ENCODE data around the gene ADARB2.

Gene ADARB2

DNA sequence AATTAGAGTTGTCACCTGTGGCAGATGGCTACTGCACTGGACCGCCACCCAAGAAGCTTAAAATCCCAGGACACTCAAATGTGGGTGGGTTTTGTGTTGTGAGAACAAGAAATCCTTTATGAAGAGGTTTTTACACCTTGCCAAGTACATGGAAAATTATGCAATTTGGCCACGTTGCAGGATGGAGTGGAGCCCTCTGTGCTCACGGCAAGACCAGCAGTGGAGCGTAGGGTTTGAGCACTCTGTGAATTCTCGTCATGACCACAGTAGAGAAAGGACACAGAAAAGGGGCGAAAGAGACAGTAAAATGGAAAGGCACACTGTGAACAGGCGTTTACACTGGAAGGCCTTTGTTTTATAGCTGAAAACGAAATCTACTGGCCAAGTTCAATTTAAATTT, 222.6 kb downstream of the ADARB2 start:
- TF ChIP-seq, protein P1, sequence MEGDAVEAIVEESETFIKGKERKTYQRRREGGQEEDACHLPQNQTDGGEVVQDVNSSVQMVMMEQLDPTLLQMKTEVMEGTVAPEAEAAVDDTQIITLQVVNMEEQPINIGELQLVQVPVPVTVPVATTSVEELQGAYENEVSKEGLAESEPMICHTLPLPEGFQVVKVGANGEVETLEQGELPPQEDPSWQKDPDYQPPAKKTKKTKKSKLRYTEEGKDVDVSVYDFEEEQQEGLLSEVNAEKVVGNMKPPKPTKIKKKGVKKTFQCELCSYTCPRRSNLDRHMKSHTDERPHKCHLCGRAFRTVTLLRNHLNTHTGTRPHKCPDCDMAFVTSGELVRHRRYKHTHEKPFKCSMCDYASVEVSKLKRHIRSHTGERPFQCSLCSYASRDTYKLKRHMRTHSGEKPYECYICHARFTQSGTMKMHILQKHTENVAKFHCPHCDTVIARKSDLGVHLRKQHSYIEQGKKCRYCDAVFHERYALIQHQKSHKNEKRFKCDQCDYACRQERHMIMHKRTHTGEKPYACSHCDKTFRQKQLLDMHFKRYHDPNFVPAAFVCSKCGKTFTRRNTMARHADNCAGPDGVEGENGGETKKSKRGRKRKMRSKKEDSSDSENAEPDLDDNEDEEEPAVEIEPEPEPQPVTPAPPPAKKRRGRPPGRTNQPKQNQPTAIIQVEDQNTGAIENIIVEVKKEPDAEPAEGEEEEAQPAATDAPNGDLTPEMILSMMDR (IDR thresholded peaks at IDR 0.05; ENCODE audit: control insufficient read depth, insufficient read depth, low read depth, low read length, missing control alignments) = no peak
- DNase-seq (ENCODE audit: low read depth) = no peak
- no peak overlapping the region for H3K4me3 ChIP-seq (ENCODE audit: control insufficient read depth, low read depth, low read length)

DNA sequence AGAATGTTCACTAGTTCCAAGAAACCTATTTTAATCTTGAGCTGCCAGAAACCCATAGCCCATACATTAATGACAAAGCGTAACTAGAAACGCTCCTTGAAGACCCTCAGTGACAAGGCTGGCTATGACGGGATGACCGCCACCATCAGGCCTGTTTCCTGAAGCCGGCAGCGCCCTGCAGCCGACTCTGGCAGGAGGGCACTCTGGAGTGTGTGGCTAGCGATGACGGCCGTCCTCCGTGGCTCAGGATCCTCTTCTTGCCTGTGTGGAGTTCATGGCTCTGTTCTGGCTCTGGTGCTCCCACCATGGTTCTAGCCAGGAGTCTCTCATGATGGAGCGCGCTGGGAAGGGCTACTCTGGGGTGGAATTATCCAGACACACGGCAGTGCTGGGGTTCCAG, 224.1 kb downstream of the ADARB2 start:
- no peak for DNase-seq (ENCODE audit: low read depth)
- H3K4me3 ChIP-seq (ENCODE audit: control insufficient read depth, low read depth, low read length) = no peak overlapping the region
- TF ChIP-seq, protein P1 (IDR thresholded peaks at IDR 0.05; ENCODE audit: control insufficient read depth, insufficient read depth, low read depth, low read length, missing control alignments) = no peak

DNA sequence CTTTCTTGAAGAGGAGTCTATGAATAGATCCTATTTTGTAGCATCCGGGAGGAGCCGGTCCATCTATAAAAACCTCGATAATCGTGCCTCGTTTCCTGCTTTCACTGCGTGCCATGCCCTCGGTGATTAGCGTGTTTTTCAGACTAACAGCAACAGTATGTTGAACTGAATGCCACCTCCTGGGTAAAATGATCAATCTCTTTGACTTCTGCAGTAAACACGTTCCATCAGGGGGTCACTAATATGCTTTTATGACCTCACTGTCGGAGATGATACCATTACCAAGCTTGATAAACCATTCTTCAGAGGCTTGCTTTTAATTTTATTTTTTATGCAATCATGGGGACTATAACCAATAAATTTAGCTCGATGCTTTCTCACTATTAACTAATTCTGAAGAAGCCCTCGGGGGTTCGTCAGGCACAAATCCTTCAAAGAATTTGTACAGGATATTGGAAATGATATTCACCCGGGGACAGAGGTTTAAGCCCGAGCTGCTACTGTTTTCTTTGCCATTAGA, 228.3 kb downstream of the ADARB2 start:
- H3K4me3 ChIP-seq (ENCODE audit: control insufficient read depth, low read depth, low read length) = no peak overlapping the region
- DNase-seq (ENCODE audit: low read depth) = no peak
- TF ChIP-seq, protein P1 (IDR thresholded peaks at IDR 0.05; ENCODE audit: control insufficient read depth, insufficient read depth, low read depth, low read length, missing control alignments) = no peak

DNA sequence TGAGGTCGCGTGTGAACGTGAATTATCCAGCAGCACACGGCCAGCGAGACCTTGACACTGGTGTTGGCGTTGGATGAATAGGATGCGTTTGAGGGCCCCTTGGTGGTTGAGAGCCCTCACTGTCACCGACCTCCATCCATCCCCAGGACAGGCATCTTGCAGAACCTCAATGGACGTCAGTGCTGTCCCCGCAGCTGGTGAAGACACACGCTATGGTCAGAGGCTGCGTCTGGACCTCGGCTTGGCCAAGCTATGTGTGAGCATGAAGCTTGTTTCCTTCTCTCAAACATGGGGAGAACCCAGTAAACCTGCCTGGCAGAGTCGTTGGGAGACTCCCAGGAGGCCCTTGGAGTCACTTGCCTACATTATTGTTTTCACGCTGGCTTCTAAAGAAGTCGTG, 229.2 kb downstream of the ADARB2 start:
- TF ChIP-seq, protein P1 (IDR thresholded peaks at IDR 0.05; ENCODE audit: control insufficient read depth, insufficient read depth, low read depth, low read length, missing control alignments) = no peak
- no peak for DNase-seq (ENCODE audit: low read depth)
- no peak overlapping the region for H3K4me3 ChIP-seq (ENCODE audit: control insufficient read depth, low read depth, low read length)

DNA sequence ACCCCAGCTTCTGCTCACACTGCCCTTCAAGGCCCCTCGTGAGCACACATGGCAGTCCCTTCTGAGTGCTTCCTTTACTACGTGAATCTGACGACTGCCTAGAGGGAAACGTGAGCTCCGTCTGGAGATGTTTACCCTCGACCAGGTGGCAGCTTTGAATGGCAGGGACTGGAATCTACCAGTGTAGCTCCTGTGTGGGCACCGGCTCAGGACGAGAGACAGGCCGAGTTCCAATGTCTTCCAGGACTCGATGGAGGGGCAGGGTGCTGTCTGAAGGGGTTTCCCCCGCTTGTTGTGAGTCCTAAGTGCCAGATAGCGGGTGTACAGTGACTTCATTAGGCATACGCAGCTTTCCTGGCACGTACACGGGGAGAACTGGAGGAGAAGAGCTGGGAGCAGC, 229.9 kb downstream of the ADARB2 start:
- TF ChIP-seq, protein P1 (IDR thresholded peaks at IDR 0.05; ENCODE audit: control insufficient read depth, insufficient read depth, low read depth, low read length, missing control alignments) = no peak
- DNase-seq (ENCODE audit: low read depth) = no peak
- H3K4me3 ChIP-seq (ENCODE audit: control insufficient read depth, low read depth, low read length) = no peak overlapping the region

DNA sequence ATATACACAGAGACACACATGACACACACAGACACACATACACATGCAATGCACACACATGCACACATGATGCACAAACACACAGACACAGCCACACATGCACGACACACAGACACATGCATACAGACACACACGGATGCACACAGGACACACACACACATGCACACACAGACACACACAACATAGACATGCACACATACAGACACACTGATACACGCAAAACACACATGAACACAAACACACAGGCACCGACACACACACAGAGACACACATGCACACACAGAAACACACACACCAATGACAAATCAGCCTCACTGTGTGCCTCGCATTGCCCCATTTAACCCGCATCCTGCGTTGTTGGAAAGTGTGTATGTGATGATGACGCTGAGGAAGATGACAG, 232.4 kb downstream of the ADARB2 start:
- no peak for DNase-seq (ENCODE audit: low read depth)
- TF ChIP-seq, protein P1 (IDR thresholded peaks at IDR 0.05; ENCODE audit: control insufficient read depth, insufficient read depth, low read depth, low read length, missing control alignments) = no peak
- no peak overlapping the region for H3K4me3 ChIP-seq (ENCODE audit: control insufficient read depth, low read depth, low read length)

DNA sequence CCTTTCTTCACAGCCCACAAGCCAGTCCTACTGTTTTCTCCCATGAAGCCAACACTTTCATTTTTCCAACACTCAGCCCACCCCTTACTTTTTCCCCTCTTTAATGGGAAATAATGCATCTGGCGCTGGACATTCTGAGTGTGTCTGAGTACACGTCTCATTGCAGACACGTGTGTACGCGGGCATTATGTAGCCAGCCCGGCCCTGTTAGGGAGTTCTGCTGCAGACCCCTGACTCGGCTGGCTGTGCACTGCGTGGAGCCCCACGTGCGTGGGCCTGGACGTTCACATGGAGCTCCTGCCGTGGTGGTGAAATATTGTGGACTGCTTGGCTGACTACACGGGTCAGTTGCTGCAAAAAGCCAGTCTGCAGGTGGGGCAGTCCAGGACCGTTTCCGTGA, 233.0 kb downstream of the ADARB2 start:
- TF ChIP-seq, protein P1 (IDR thresholded peaks at IDR 0.05; ENCODE audit: control insufficient read depth, insufficient read depth, low read depth, low read length, missing control alignments) = no peak
- DNase-seq (ENCODE audit: low read depth) = no peak
- H3K4me3 ChIP-seq (ENCODE audit: control insufficient read depth, low read depth, low read length) = no peak overlapping the region

Measured in AG09309 (cell line).